Hippocampal formation (tissue), 2 donors: ENCODE results near the gene CDCA7.
"Not testable (repeated sequence)": the region's sequence is repeated elsewhere in the genome, so short reads cannot be mapped to it uniquely, and the experiment has no call there.

ENCODE experiments used
- DNase-seq, 2 donors: peaks; one replicate each; lab custom pipeline; 2025; lab: John Stamatoyannopoulos, UW

Gene CDCA7

DNA sequence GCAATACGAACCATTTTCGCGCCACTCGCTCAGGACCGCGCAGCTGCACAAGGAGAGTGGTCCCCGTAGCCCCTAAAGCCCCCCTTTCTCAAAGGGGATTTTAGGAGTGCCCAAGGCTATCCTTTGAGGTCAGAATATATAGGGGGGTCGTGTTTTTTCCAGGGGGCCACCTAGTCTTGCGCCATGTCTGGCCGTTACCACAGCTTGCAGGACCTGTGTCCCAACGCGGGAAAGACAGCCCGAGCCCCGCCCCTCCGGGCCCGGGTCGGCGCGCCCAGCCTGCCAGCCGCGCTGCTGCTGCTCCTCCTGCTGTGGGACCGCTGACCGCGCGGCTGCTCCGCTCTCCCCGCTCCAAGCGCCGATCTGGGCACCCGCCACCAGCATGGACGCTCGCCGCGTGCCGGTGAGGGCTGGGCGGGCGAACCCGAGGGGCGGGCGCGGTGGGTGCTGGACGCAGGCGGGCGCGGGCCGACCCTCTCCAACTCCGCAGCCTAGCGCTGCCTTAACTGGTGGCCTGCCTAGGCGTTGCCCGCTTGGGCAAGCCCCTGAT lies at the start of gene CDCA7:
TSS of gene CDCA7 (plus strand) at position 291 of the 550 bp plus-strand sequence. CDS start at position 383, 92 bp downstream.
- DNase-seq, result peak in 1 of 2 donors; percentile 11

DNA sequence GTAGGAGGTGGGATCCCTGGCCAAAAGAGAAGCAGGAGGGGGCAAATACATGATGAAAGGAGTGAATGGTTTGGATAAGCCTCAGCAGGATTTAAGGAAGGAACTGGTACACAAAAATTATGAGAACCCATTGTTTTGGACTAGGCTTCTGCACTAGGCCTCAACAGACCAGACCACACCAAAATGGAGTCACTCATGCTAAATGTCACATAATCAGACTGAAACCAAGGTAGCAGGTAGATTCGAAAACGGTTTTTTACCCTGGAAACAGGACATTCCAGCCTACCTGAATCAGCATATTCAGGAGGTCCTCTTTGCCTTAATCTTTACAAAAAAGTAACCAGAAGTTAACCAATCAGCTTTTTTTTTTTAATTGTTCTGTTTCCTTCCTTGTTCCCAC lies 49.4 kb upstream of the CDCA7 start:
- DNase-seq, result no peak

DNA sequence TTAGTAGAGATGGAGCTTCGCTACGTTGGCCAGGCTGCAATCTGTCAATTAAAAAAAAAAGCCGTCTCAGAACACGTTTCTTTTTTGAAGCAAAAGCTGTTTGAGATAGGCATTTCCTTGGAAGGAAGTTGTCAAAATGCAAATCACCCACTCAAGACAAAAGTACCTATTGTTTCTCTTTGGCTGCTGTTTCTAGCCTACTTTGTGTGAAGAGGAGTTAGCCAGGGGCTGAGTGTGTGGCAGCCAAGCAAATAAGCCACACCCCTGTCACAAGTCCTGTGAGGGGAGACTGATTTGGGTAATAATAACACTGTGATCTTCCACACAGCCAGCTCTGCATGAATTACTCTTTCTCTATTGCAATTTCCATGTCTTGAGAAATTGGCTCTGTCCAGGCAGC lies 47.4 kb upstream of the CDCA7 start:
- no peak for DNase-seq

DNA sequence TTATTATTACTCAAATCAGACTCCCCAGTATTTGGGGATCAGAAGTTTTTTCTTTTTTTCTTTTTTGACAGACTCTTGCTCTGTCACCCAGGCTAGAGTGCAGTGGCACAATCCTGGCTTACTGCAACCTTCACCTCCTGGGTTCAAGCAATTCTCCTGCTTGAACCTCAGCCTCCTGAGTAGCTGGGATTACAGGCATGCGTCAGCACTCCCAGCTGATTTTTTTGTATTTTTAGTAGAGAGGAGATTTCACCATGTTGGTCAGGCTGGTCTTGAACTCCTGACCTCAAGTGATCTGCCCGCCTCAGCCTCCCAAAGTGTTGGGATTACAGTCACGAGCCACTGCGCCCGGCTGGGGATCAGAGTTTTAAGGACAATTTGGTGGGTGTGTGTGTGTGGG lies 45.3 kb upstream of the CDCA7 start:
- DNase-seq, result not testable (repeated sequence)

DNA sequence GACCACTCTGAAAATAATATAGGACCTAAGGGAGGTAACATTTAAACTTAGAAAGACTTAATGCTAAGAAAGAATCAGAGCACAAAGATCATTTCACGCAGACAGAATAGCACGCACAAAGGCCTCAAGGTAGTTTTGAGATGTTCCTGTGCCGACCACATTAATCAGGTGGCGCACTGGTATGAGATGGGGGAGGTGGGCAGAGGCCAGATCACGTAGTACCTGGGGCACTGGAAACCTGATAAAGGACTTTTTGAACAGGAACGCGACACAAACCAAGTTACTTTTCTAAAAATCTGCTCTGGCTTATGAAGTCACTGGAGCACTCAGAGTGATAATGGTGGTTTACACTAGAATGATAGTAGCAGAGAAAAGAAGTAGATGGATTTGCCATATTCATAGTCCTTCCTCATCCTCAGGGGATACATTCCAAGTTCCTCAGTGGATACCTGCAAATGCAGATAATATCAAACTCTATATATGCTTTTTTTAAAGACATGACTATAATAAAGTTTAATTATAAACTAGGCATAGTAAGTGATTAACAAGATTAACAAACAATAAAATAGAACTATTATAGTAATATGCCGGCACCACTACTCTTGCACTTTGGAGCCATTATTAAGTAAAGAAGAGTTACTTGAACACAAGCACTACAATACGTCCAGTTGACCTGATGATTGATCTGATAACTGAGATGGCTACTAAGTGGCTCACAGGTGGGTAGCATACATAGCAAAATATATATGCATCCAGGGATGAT lies 42.6 kb upstream of the CDCA7 start:
- DNase-seq, result no peak

DNA sequence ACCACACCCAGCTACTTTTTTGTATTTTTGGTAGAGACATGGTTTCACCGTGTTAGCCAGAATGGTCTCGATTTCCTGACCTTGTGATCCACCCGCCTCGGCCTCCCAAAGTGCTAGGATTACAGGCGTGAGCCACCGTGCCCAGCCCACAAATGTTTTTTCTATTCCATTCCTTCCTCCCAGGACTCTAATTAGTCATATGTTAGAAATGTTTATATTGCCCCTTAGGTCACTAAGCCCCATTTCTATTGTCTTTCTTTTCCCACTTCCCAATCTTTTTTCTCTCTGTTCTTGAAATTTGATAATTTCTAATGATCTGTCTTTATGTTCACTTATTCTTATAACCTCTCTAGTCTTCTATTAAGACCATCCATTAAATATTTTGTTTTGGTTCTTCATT lies 31.3 kb upstream of the CDCA7 start:
- no peak for DNase-seq

DNA sequence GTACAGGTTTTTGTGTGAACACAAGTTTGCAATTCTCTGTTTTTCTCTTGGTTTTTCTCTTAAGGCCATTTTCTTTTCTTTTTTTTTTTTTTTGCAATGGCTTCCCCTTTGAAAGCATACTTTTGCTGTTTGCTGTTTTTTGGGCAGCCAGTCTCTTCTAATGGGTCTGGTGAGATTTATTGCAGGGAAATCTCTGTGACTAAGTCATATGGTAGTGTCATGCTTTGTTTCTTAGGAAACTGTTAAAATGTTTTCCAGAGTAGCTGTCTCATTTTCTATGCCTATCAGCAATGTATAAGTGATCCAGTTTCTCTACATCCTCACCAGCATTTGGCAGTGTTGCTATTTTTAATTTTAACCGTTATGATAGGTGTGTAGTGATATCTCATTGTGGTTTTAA lies 27.9 kb upstream of the CDCA7 start:
- no peak for DNase-seq

DNA sequence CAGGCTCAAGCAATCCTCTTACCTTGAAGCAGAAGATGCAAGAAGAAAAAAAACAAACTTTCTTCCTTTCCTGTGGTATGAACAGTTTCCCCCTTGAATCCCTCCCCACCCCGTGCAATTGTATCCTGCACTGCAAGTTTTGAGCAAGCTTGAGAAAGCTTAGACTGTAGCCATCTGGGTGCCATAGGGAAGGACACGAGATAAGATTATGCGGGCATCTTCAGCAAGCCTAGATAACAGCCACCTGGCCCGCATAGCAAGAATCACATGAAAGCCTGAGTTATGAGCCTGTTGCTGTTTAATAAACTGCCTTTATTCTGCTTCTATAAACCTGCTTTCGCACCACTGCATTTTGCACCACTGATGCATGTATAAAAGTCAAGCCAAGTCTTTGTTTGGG lies 27.3 kb upstream of the CDCA7 start:
- DNase-seq, result no peak

DNA sequence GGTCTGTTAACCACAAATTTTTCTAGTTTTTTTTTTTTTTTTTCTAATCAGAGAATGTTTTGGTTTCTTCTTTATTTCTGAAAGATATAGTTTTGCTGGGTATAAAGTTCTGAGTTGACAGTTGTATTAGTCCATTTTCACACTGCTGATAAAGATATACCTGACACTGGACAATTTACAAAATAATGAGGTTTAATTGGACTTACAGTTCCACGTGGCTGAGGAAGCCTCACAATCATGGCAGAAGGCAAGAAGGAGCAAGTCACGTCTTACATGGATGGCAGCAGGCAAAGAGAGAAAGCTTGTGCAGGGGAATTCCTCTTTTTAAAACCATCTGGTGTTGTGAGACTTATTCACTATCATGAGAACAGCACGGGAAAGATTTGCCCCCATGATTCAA lies 21.7 kb upstream of the CDCA7 start:
- DNase-seq, result not testable (repeated sequence)

DNA sequence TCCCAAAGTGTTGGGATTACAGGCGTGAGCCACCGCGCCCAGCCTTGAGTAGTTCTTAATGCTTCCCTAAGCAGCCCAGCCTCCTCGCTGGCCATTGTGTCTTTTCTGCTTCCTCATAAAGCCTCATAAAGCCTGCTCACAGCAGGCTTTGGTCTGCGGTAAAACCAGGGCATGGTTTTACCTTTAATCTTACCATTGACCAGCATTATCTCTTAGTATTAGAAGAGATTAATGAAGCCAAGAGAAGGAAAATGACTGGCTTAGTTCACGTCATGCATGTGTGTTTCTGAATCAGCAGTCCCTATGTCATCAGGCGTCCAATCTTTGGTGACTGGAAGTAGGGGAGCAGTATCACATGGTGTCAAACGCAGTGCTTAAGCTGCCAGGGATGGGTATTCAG lies 14.9 kb upstream of the CDCA7 start:
- no peak for DNase-seq

DNA sequence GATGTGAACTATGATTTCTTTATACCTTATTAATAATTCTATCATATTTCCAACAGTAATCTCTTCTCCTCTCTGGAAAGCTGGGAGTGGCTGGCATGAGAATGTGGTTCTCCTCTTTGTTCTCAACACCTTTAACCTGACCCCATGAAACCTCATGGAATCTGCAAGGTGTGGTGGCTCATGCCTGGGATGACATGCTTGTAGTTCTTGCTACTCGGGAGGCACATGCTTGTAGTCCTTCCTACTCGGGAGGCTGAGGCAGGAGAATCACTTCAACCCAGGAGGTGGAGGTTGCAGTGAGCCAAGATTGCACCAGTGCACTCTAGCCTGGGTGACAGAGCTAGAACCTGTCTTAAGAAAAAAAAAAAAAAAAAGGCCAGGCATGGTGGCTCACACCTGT lies 10.8 kb upstream of the CDCA7 start:
- DNase-seq, result no peak

DNA sequence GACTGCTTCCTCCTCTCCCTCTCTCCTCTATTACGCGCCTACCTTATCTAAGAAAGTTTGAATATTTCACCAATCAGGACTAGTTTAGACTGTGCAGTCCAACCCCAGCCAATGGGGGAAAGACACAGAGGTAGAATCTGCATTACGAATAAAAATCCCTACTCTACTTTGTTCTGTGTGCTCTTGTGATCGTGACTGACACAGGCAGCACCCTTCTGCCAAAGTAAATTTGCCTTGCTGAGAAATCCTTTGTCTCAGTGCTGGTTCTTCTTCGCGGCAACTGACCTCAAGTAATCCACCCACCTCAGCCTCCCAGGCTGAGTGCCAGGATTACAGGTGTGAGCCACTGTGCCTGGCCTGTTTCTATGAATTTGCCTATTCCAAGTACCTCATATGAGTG lies 8.6 kb upstream of the CDCA7 start:
- no peak for DNase-seq

DNA sequence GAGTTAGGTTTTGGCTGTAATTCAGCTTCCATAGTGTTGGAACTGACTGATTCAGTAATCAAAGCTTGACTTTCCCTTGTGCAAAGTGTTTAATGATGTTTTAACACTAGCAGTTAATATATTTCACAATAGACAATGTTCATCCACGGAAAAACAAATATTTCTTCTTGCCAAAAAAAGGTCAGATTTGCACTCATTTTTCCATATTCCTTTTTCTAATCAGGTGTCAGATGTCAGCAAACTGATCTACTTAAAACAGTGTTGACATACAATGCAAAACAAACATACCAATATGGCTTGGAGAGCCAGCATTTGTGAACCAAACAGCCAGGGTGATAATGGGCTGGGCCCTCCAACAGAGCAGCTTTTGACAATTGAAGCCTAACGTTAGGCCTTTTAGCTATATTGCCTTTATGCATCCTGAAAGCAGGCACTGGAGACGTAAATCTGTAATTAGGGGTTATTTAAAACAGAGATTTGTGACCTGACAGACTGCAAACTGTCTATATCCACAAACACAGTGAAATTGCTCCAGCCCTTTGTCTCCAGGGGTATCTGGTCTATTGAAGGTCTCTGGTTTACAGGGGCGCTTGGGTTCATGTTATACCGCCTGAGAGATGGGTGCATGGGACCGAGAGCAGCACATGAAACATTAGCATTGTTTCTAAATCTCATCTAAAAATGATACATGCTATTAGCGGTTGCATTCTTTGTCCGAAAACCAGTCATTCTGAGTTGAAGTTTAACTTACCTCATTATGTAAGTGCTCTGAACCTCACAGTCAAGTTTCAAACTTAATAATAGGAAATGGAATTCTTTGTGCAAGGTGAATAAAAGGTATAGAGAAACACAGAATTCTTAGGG lies 7.1 kb upstream of the CDCA7 start:
- no peak for DNase-seq

DNA sequence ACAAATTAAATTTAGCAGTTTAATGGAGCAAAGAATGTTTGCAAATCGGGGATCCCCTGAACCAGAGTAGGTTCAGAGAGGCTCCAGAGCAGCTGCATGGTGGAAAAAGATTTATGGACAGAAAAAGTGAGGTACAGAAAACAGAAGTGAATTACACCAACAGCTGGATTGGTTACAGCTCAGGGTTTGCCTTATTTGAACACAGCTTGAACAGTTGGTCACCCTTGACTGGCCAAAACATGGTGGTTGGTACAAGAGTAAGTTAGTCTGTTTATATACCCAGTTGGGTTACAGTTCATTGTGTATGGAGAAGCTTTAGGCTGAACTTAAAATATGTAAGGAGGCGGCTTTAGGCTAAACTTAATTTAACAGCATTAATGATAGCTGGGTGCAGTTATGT lies 5.4 kb upstream of the CDCA7 start:
- DNase-seq, result no peak

DNA sequence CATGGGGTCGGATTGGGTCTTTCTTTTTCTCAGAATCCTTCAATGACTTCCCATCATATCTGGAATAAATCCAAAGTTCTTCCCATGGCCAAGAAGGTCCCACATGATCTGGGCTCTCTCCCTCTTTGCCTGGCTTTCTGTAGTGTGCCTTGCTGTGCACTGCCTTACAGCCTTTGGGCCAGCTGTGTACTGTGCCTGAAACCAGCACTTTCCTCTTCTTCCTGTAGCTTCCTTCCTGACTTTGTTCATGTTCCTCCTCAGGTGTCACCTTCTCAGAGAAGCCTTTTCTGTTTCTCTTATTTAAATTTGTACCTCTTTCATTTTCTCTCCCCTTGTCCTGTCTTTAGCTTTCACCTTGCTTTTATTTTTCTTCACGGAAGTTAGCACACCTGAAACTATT lies 4.3 kb upstream of the CDCA7 start:
- no peak for DNase-seq

DNA sequence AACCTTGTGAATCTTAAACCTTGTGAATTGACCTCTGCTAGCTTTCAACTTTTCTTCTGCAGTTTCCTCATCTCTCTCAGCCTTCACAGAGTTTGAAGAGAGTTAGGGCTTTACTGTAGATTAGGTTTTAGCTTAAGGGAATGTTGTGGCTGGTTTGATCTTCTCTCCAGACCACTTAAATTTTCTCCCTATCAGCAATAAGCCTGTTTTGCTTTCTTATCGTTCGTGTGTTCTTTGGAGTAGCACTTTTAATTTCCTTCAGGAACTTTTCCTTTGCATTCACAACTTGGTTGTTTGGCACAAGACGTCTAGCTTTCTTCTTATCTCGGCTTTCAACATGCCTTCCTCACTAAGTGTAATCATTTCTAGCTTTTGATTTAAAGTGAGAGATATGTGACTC lies 2.8 kb upstream of the CDCA7 start:
- DNase-seq, result no peak

DNA sequence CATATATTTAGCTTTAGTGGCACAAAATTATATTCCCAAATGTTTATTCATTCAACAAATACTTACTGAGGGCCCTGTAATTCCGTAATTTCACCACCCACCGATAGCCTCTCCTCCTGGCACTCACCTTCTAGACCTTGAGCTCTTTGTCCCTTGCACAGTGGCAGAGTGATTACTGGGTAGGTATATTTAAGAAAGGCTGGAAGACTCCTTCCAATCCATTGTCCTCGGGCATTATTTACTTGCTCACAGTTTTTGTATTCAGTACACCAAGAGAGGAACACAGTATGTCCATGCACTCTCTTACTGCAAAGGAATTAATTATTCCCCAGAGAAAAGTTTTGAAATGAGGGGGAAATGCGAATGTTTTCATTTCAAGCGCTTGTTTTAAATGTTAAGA lies 1.1 kb upstream of the CDCA7 start:
- DNase-seq, result no peak

DNA sequence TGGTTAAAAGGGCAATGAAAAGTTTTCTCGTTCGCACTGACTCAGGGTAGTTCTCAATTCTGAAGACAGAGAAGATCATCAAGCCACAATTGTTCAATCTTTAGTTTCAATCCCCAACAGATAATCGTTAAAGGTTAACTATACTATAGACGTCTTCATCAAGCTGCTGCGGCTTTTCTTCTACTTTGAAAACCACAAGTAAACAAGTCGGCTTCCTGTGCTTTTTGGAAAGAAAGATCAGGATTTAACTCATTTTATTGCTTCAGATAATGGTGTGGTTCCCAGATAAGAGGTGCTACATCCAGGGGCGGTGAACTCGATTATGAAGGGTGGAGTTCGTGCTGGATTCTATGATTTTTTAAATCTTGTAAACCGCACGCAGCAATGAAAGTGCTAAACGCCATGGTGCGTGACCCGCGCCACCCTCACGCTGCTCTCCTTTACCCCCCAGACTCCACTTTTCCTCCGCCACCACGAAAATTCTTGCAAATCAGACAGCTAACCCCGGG lies 545 bp upstream of the CDCA7 start:
- DNase-seq, result no peak

DNA sequence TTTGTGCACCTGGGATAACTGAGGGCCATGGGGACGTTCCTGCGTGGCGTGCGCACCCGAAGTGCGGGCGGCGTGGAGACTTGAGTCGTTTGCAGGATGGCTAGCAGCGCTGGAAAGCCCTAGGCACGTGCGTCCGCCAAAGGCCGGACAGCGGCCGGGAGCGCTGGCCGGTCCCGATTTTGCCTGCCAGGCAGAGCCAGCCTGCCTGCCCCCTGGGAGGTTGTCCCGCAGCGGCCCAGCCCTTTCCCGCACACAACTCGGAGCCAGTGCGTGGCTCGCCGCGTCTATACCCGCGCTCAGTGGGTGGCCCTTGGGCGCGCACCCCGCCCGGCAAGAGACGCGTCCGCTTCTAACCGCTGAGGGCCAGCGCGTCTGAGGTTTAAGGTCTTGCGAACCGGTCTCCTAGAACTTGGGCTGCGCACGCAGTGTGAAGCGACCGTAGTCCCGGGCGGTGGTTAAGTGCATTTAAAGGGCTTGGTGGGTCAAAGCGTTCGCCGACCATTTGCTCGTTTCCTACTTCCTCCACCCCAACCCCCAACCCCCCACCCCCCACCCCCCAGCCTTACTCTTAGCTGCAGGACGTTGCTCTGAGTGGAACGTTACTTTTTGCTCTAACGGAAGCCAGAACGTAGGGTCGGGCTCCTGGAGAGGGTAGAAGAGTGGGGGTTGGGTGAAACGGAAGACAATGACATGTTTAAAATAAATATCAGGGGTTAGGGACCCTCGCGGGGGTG lies 627 bp downstream of the CDCA7 start:
- no peak for DNase-seq

DNA sequence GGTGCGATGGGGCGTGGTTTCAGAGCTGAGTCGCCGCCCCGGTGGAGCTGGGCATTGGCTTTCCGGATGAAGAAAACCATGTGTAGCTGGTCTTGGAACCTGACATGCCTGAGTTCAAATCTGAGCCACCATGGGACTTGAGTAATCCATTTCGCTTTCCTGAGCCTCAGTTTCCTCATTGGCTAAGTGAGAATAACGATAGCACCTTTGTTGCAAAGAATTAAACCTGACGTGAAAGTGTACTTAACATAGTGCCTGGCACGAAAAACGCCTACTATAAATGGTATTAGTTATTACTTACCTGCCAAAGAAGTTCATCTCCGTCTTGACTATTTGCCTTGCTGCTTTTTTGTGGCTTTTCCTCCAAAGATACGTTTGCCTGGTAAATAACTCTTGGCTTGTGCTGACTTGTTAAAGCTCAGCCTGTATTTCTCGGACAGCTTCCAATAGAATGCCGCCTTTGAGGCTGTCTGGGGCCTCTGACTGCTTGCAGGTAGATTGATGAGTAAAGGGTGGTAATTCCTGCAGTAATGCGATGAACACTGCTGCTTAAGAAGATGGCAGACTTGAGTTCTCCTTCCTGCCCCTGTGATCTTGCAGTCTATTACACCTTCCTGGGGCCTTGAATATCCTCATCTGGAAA lies 1.3 kb downstream of the CDCA7 start:
- no peak for DNase-seq

DNA sequence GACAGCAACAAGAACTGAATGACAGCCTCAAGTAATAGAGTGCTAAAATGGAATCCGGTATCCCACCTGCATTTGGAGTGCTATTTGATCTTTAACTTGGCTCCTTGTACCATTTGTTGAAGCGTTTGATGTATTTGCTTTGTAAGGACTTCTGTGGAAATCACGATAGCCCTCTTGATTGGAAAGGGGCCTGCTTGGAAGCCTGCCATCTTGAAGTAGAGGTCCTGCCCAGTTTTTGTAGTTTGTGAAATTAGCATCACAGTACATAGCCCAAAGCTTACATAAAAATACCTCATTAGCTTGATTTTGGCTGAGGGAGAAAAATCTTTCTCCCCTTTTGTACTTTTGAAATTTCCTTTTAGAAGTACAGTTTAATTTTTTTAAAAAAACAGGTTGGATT lies 2.7 kb downstream of the CDCA7 start:
- DNase-seq, result no peak

DNA sequence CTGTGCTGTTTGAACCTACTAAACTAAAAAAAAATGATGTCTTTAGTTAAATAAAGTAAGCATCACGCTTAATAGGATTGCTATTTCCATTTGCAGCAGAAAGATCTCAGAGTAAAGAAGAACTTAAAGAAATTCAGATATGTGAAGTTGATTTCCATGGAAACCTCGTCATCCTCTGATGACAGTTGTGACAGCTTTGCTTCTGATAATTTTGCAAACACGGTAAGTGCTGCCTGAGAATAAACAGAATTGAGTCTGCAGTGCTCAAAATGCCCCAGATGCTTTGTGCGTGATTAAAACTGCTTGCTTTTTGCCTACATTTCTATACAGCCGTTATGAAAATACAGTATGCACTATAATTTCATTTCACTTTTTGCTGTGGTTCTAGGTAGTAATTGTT lies 3.9 kb downstream of the CDCA7 start:
- no peak for DNase-seq
